H1 (cell line): ENCODE results near the gene KIF25. TPM values are rescaled to one million over a fixed set of nuclear protein-coding genes. Genes with fewer than 3 reads are reported as not detected.

Source experiments
- CTCF ChIA-PET: fragments of 300-600 bp; sonication (Branson Sonifier 250); formaldehyde crosslinking; loops from one replicate; lab custom pipeline; 2021; ENCODE audit not compliant: partially characterized antibody; lab: Charles Lee
- POLR2A ChIA-PET: fragments of 300-600 bp; sonication (Branson Sonifier 250); formaldehyde crosslinking; loops from one replicate; lab custom pipeline; 2021; ENCODE audit warnings: inconsistent platforms; ENCODE audit not compliant: partially characterized antibody; lab: Charles Lee
- DNase-seq, 2 experiments: peaks; one replicate each; pipeline versions ENCODE4 v3.0.0 to v3.0.0-alpha.2; 2010 to 2022; ENCODE audit warnings: low spot score in 2 of 2, low read depth in 1 of 2, mixed read lengths in 1 of 2
- FAIRE-seq: peaks from 2 replicates; lab custom pipeline; 2011; peaks lifted over from hg19 to GRCh38; lab: Jason Lieb, UNC
- H2AFZ ChIP-seq: 2 replicates; pipeline ENCODE4 v1.8.1; 2012; ENCODE audit warnings: low read length, inconsistent platforms
- H2AK5ac ChIP-seq: 2 replicates; pipeline ENCODE4 v1.6.1; 2013; ENCODE audit warnings: low read depth, low read length
- H2BK120ac ChIP-seq: replicated peaks from 2 replicates; pipeline ENCODE3; 2013; ENCODE audit warnings: low read depth, low read length, inconsistent platforms
- H2BK12ac ChIP-seq: 2 replicates; pipeline ENCODE4 v1.6.1; 2013; ENCODE audit warnings: low read depth, low read length
- H2BK15ac ChIP-seq: 2 replicates; pipeline ENCODE4 v1.6.1; 2013; ENCODE audit warnings: low read length
- H2BK20ac ChIP-seq: 2 replicates; pipeline ENCODE4 v1.6.1; 2013; ENCODE audit warnings: low read length
- H2BK5ac ChIP-seq: 2 replicates; pipeline ENCODE4 v1.6.1; 2013; ENCODE audit warnings: low read depth, low read length
- H3K14ac ChIP-seq: 2 replicates; pipeline ENCODE4 v1.6.1; 2013; ENCODE audit warnings: inconsistent platforms; ENCODE audit not compliant: insufficient read length
- H3K18ac ChIP-seq: 2 replicates; pipeline ENCODE4 v1.6.1; 2013; ENCODE audit warnings: low read length; ENCODE audit errors: extremely low read depth
- H3K23ac ChIP-seq: 2 replicates; pipeline ENCODE4 v1.6.1; 2013; ENCODE audit warnings: inconsistent platforms; ENCODE audit not compliant: insufficient read length
- H3K23me2 ChIP-seq: 2 replicates; pipeline ENCODE4 v1.6.1; 2013; ENCODE audit warnings: low read depth, low read length
- H3K27ac ChIP-seq: 2 replicates; pipeline ENCODE4 v1.6.1; 2011; ENCODE audit warnings: low read depth, low read length, inconsistent platforms
- H3K27me3 ChIP-seq, 4 experiments: replicated peaks in 1 of 4; 1 replicate in 1 of 4; 2 replicates in 3 of 4; pipeline versions ENCODE4 v1.6.1 to v1.8.1; 2011 to 2013; ENCODE audit warnings: low read length in 3 of 4, mild to moderate bottlenecking in 3 of 4, inconsistent platforms in 2 of 4, mixed read lengths in 2 of 4, moderate library complexity in 1 of 4; ENCODE audit not compliant: control insufficient read depth in 3 of 4, insufficient read depth in 3 of 4; ENCODE audit errors: extremely low read depth in 1 of 4
- H3K36me3 ChIP-seq, 4 experiments: 2 replicates each; pipeline versions ENCODE4 v1.6.1 to v1.8.1; 2011 to 2013; ENCODE audit warnings: mild to moderate bottlenecking in 4 of 4, low read length in 3 of 4, moderate library complexity in 2 of 4, control low read depth in 1 of 4, inconsistent platforms in 1 of 4; ENCODE audit not compliant: insufficient read depth in 4 of 4, control insufficient read depth in 2 of 4
- H3K4ac ChIP-seq: replicated peaks from 2 replicates; pipeline ENCODE3; 2013; ENCODE audit warnings: low read length, low read depth, mixed read lengths, inconsistent platforms; ENCODE audit not compliant: insufficient read length
- H3K4me1 ChIP-seq, 4 experiments: replicated peaks in 1 of 4; 1 replicate in 1 of 4; 2 replicates in 3 of 4; pipeline versions ENCODE4 v1.6.1 to v1.8.1; 2011 to 2013; ENCODE audit warnings: low read length in 3 of 4, inconsistent platforms in 2 of 4, mixed read lengths in 1 of 4; ENCODE audit not compliant: insufficient read depth in 4 of 4, control insufficient read depth in 3 of 4
- H3K4me2 ChIP-seq, 2 experiments: 2 replicates each; pipeline versions ENCODE4 v1.6.1 to v1.8.1; 2011 to 2013; ENCODE audit warnings: low read depth in 2 of 2, low read length in 2 of 2, control low read depth in 1 of 2, inconsistent platforms in 1 of 2, mild to moderate bottlenecking in 1 of 2; ENCODE audit not compliant: insufficient read depth in 1 of 2
- H3K4me3 ChIP-seq, 4 experiments: fragments of 200-600, 300-600 bp in 1 of 4; sonication (generic), shearing (Covaris generic), sonication (Bioruptor Twin) in 1 of 4; 2 replicates each; pipeline versions ENCODE4 v1.5.1 to v1.8.1; 2011 to 2016; ENCODE audit warnings: low read length in 4 of 4, low read depth in 3 of 4, control low read depth in 2 of 4, inconsistent platforms in 2 of 4, mild to moderate bottlenecking in 2 of 4, mixed read lengths in 1 of 4, moderate library complexity in 1 of 4; ENCODE audit not compliant: insufficient read depth in 2 of 4; ENCODE audit errors: extremely low read depth in 1 of 4
- H3K56ac ChIP-seq: replicated peaks from 2 replicates; pipeline ENCODE3; 2013; ENCODE audit warnings: low read depth, mild to moderate bottlenecking, mixed read lengths, low read length, inconsistent platforms; ENCODE audit not compliant: insufficient read length
- H3K79me1 ChIP-seq: 2 replicates; pipeline ENCODE4 v1.6.1; 2013; ENCODE audit warnings: low read depth, low read length, control low read depth
- H3K79me2 ChIP-seq, 2 experiments: 2 replicates each; pipeline versions ENCODE4 v1.6.1 to v1.8.1; 2012 to 2013; ENCODE audit warnings: low read length in 2 of 2, mild to moderate bottlenecking in 2 of 2, inconsistent platforms in 1 of 2; ENCODE audit not compliant: insufficient read depth in 2 of 2, control insufficient read depth in 1 of 2
- H3K9ac ChIP-seq, 4 experiments: replicated peaks in 1 of 4; 1 replicate in 1 of 4; 2 replicates in 3 of 4; pipeline versions ENCODE4 v1.6.1 to v1.8.1; 2011 to 2013; ENCODE audit warnings: low read depth in 3 of 4, low read length in 3 of 4, control low read depth in 2 of 4, mild to moderate bottlenecking in 2 of 4, moderate library complexity in 2 of 4, inconsistent platforms in 1 of 4; ENCODE audit errors: extremely low read depth in 1 of 4
- H3K9me3 ChIP-seq, 2 experiments: 2 replicates each; pipeline versions ENCODE4 v1.6.1 to v1.8.1; 2012 to 2013; ENCODE audit warnings: mild to moderate bottlenecking in 2 of 2, moderate library complexity in 2 of 2, control low read depth in 1 of 2, inconsistent platforms in 1 of 2, low read depth in 1 of 2, low read length in 1 of 2, mixed read lengths in 1 of 2; ENCODE audit not compliant: insufficient read depth in 2 of 2
- H4K20me1 ChIP-seq, 2 experiments: replicated peaks in 1 of 2; 2 replicates each; pipeline versions ENCODE3 to v1.8.1; 2011 to 2013; ENCODE audit warnings: inconsistent platforms in 2 of 2, low read length in 2 of 2, mild to moderate bottlenecking in 1 of 2; ENCODE audit not compliant: insufficient read depth in 2 of 2, control insufficient read depth in 1 of 2
- H4K5ac ChIP-seq: 2 replicates; pipeline ENCODE4 v1.6.1; 2013; ENCODE audit warnings: low read length, low read depth, mixed read lengths, inconsistent platforms; ENCODE audit not compliant: insufficient read length
- H4K8ac ChIP-seq: 2 replicates; pipeline ENCODE4 v1.8.0; 2013; ENCODE audit warnings: mild to moderate bottlenecking, moderate library complexity, low read length, inconsistent platforms; ENCODE audit not compliant: insufficient read depth; ENCODE audit errors: extremely low read depth
- H4K91ac ChIP-seq: replicated peaks from 2 replicates; pipeline ENCODE3; 2013; ENCODE audit warnings: low read length, mixed read lengths, inconsistent platforms; ENCODE audit not compliant: insufficient read length
- ASH2L ChIP-seq: fragments of 200-600, 300-600 bp; sonication (generic); IDR thresholded peaks from one replicate; pipeline ENCODE4 v1.7.1; 2017; ENCODE audit warnings: low read length
- CHD1 ChIP-seq: IDR thresholded peaks from 2 replicates; pipeline ENCODE4 v1.6.1; 2012; ENCODE audit warnings: low read depth, low read length, improper control_type of control experiment
- EP300 ChIP-seq, 2 experiments: IDR thresholded peaks; 1 replicate in 1 of 2; 2 replicates in 1 of 2; pipeline ENCODE4 v1.6.1; 2011 to 2012; ENCODE audit warnings: low read depth in 2 of 2, low read length in 2 of 2, mild to moderate bottlenecking in 2 of 2, borderline replicate concordance in 1 of 2, inconsistent platforms in 1 of 2, moderate library complexity in 1 of 2
- FOSL1 ChIP-seq: IDR thresholded peaks from 2 replicates; pipeline ENCODE4 v1.6.1; 2011; ENCODE audit warnings: mild to moderate bottlenecking, low read depth, low read length, moderate library complexity; ENCODE audit not compliant: insufficient read depth
- GTF2F1 ChIP-seq: IDR thresholded peaks from 2 replicates; pipeline ENCODE4 v1.6.1; 2012; ENCODE audit warnings: low read depth, low read length, improper control_type of control experiment, borderline replicate concordance
- KDM4A ChIP-seq: IDR thresholded peaks from one replicate; pipeline ENCODE4 v1.7.1; 2012; ENCODE audit warnings: low read depth, mild to moderate bottlenecking, moderate library complexity, low read length, inconsistent platforms; ENCODE audit not compliant: severe bottlenecking
- POLR2AphosphoS5 ChIP-seq: IDR thresholded peaks from 2 replicates; pipeline ENCODE4 v1.6.1; 2011; ENCODE audit warnings: low read depth, low read length
- RBBP5 ChIP-seq: IDR thresholded peaks from 2 replicates; pipeline ENCODE4 v1.7.1; 2012; ENCODE audit warnings: low read depth, mild to moderate bottlenecking, inconsistent platforms, low read length, moderate library complexity, borderline replicate concordance
- SP1 ChIP-seq: IDR thresholded peaks from 2 replicates; pipeline ENCODE4 v1.6.1; 2011; ENCODE audit warnings: low read depth, low read length
- SP4 ChIP-seq: IDR thresholded peaks from 2 replicates; pipeline ENCODE4 v1.6.1; 2012; ENCODE audit warnings: low read length, inconsistent platforms
- WGBS, 2 experiments: shearing (Covaris generic) in 1 of 2; methylation state at CpG; one replicate each; pipeline versions ENCODE4 v1.1.6 to v1.1.7; 2013 to 2015; ENCODE audit warnings: low lambda C conversion rate in 2 of 2, mixed read lengths in 2 of 2, inconsistent platforms in 1 of 2, low coverage in 1 of 2, missing lambda C conversion rate in 1 of 2; ENCODE audit not compliant: insufficient replicate concordance in 2 of 2, insufficient coverage in 1 of 2, insufficient read length in 1 of 2; ENCODE audit errors: extremely low coverage in 1 of 2, missing lambda C conversion rate in 1 of 2; 5-methylcytosine and 5-hydroxymethylcytosine counted together
- polyA plus RNA-seq, 7 experiments: library from polyadenylated mRNA; depleted of rRNA in 3 of 7; stranded (reverse) in 5 of 7; unstranded in 2 of 7; fragments of >200 nt in 5 of 7; fragments of 200-250 nt in 2 of 7; gene quantifications; 1 replicate in 5 of 7; 2 replicates in 1 of 7; 4 replicates in 1 of 7; pipeline versions ENCODE4 v1.2.1 to v1.2.3, GENCODE V29; 2011 to 2013; ENCODE audit warnings: missing spikeins in 2 of 7, mixed read lengths in 2 of 7
- total RNA-seq: library from RNA; stranded (reverse); fragmentation: NEBNext Ultra II Directional; extraction: Animal tissue kit (Norgen Biotek cat#: 25700); gene quantifications from 2 replicates; pipeline ENCODE4 v1.2.1, GENCODE V29; 2021

KIF25 gene
- total and polyA plus RNA-seq, 2 of the 8 experiments (the other 6 are each of a cell fraction or from before 2014, with no cell fraction given) = 1.5 to 2.0 TPM

GRCh38 chr6:167949121-167949684 lies 48.3 kb upstream of the KIF25 start:
- H3K27me3 ChIP-seq = no peaks in the 10 kb centered on the region
- H3K9me3 ChIP-seq = no peaks in the 10 kb centered on the region
- H3K9ac ChIP-seq = no peak overlapping the region
- no peak overlapping the region for H3K18ac ChIP-seq
- H3K79me2 ChIP-seq = no peaks in the 10 kb centered on the region
- TF ChIP-seq SP4 (no peak), KDM4A (no peak), SP1 (no peak), ASH2L (no peak), RBBP5 (no peak), CHD1 (no peak), POLR2AphosphoS5 (no peak), FOSL1 (no peak), EP300 (IDR thresholded peaks at IDR 0.05; ENCODE audit: borderline replicate concordance in 1 of 2, low read depth in 2 of 2, low read length in 2 of 2) (no peak), GTF2F1 (no peak)
- H3K23me2 ChIP-seq = no peaks in the 10 kb centered on the region
- H4K8ac ChIP-seq = no peak overlapping the region
- H3K4me1 ChIP-seq = no peaks in the 10 kb centered on the region
- H3K4ac ChIP-seq = no peak overlapping the region
- CTCF ChIA-PET = interaction anchor here (0.9 to 3.1 kb wide), 4 partner anchors 11 to 99 kb away, joined by 3 to 12 read pairs (median 3); no protein-coding TSS in a partner anchor
- H2AFZ ChIP-seq = no peak overlapping the region
- no peak overlapping the region for H4K5ac ChIP-seq
- no peak overlapping the region for H3K23ac ChIP-seq
- peaks cover 34 to 92% (median 66%) of the 10 kb centered on the region in 4 experiments for H3K36me3 ChIP-seq
- no peak overlapping the region for H3K56ac ChIP-seq
- no peak overlapping the region for H2AK5ac ChIP-seq
- H2BK15ac ChIP-seq = no peak overlapping the region
- no peak for DNase-seq
- H4K91ac ChIP-seq = no peak overlapping the region
- H3K27ac ChIP-seq = no peak overlapping the region
- no peak overlapping the region for H2BK12ac ChIP-seq
- H2BK20ac ChIP-seq = no peak overlapping the region
- FAIRE-seq = no peak
- no peak overlapping the region for H3K4me3 ChIP-seq
- H2BK120ac ChIP-seq = no peak overlapping the region
- H3K14ac ChIP-seq = no peak overlapping the region
- H3K79me1 ChIP-seq = no peaks in the 10 kb centered on the region
- no peak overlapping the region for H2BK5ac ChIP-seq
- WGBS, 2 experiments = 87% methylated on average over 7 of the region's 7 CpGs; no CpG with 5 or more reads in 1 of the 2 experiments
- peaks cover 0 to 6% of the 10 kb centered on the region in 2 experiments for H4K20me1 ChIP-seq
- POLR2A ChIA-PET = no interaction called here
- H3K4me2 ChIP-seq = no peak overlapping the region
